Pulmonary artery endothelial cell (primary cell): ENCODE measurements around the gene ICA1. TPM values are rescaled to one million over a fixed set of nuclear protein-coding genes. Genes with fewer than 3 reads are reported as not detected.
A peak's percentile ranks its signal among the peaks of the same experiment; 100 is the strongest.
"Not testable (repeated sequence)": the region's sequence is repeated elsewhere in the genome, so short reads cannot be mapped to it uniquely, and the experiment has no call there.

Experiments
- DNase-seq: peaks from one replicate; pipeline ENCODE4 v3.0.0-alpha.2; 2011; ENCODE audit warnings: low read depth, low spot score
- total RNA-seq: library from RNA; depleted of rRNA; stranded (reverse); fragments of >200 nt; gene quantifications from 2 replicates; pipeline ENCODE4 v1.2.3, GENCODE V29; 2014

ICA1 gene
- total RNA-seq, 1 donor from 2014 or later, result 28.8 TPM

GRCh38 chr7:8263048-8263447, 1.1 kb upstream of the ICA1 start:
- no peak for DNase-seq

GRCh38 chr7:8260871-8261694, 884 bp downstream of the ICA1 start:
- DNase-seq, result peak; percentile 35

GRCh38 chr7:8259586-8260222, 2.3 kb downstream of the ICA1 start:
- no peak for DNase-seq

- no peak for DNase-seq
Observed at GRCh38 chr7:8258734-8259133, 3.2 kb downstream of the ICA1 start.

- DNase-seq, result no peak
Observed at GRCh38 chr7:8258166-8258565, 3.8 kb downstream of the ICA1 start.

GRCh38 chr7:8255680-8256655, 6.0 kb downstream of the ICA1 start:
- no peak for DNase-seq

- DNase-seq, result no peak
Observed at GRCh38 chr7:8254667-8255066, 7.3 kb downstream of the ICA1 start.

GRCh38 chr7:8254215-8254614, 7.8 kb downstream of the ICA1 start:
- no peak for DNase-seq

GRCh38 chr7:8251195-8251594, 10.8 kb downstream of the ICA1 start:
- no peak for DNase-seq

- DNase-seq, result no peak
Observed at GRCh38 chr7:8250547-8250946, 11.4 kb downstream of the ICA1 start.

GRCh38 chr7:8249121-8249520, 12.8 kb downstream of the ICA1 start:
- no peak for DNase-seq

GRCh38 chr7:8246020-8246419, 15.9 kb downstream of the ICA1 start:
- DNase-seq, result no peak

- not testable (repeated sequence) for DNase-seq
Observed at GRCh38 chr7:8245032-8245431, 16.9 kb downstream of the ICA1 start.

- DNase-seq, result not testable (repeated sequence)
Observed at GRCh38 chr7:8243059-8243458, 18.9 kb downstream of the ICA1 start.

- not testable (repeated sequence) for DNase-seq
Observed at GRCh38 chr7:8239702-8240362, 22.1 kb downstream of the ICA1 start.

- no peak for DNase-seq
Observed at GRCh38 chr7:8236780-8237407, 25.1 kb downstream of the ICA1 start.

- no peak for DNase-seq
Observed at GRCh38 chr7:8232999-8233847, 28.7 kb downstream of the ICA1 start.

- DNase-seq, result no peak
Observed at GRCh38 chr7:8229927-8230326, 32.0 kb downstream of the ICA1 start.

- no peak for DNase-seq
Observed at GRCh38 chr7:8228766-8229674, 32.9 kb downstream of the ICA1 start.
